ENCODE data around the gene SUMO1.

- no peak for TF ChIP-seq EZH2 (IDR thresholded peaks at IDR 0.05; ENCODE audit: low read depth)
- no peak; the same call in 1 of the 2 replicates for TF ChIP-seq CTCF (conservative IDR thresholded peaks at IDR 0.05)
Observed at GRCh38 chr2:202158796-202159195, 79.6 kb downstream of the SUMO1 start.
